Measurements from ENCODE around the gene SUPT3H. TPM values are rescaled to one million over a fixed set of nuclear protein-coding genes. Genes with fewer than 3 reads are reported as not detected.

Gene SUPT3H
- total and polyA plus RNA-seq, 9 donors: 10.3 to 23.1 (median 16.2) TPM

- 94 to 98% (median 95%) methylated on average over 2 of the region's 2 CpGs for WGBS, 3 donors
- Histone ChIP-seq H3K27me3 (no peaks in the 10 kb centered on the region), H3K4me1 (ENCODE audit: insufficient read depth) (no peaks in the 10 kb centered on the region), H3K27ac (no peak overlapping the region), H3K9me3 (no peaks in the 10 kb centered on the region), H3K36me3 (no peaks in the 10 kb centered on the region), H3K4me3 (no peak overlapping the region)
- TF ChIP-seq POLR2A (IDR thresholded peaks at IDR 0.05) (no peak), EP300 (IDR thresholded peaks at IDR 0.05) (no peak)
- TF ChIP-seq, protein P1, sequence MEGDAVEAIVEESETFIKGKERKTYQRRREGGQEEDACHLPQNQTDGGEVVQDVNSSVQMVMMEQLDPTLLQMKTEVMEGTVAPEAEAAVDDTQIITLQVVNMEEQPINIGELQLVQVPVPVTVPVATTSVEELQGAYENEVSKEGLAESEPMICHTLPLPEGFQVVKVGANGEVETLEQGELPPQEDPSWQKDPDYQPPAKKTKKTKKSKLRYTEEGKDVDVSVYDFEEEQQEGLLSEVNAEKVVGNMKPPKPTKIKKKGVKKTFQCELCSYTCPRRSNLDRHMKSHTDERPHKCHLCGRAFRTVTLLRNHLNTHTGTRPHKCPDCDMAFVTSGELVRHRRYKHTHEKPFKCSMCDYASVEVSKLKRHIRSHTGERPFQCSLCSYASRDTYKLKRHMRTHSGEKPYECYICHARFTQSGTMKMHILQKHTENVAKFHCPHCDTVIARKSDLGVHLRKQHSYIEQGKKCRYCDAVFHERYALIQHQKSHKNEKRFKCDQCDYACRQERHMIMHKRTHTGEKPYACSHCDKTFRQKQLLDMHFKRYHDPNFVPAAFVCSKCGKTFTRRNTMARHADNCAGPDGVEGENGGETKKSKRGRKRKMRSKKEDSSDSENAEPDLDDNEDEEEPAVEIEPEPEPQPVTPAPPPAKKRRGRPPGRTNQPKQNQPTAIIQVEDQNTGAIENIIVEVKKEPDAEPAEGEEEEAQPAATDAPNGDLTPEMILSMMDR (IDR thresholded peaks at IDR 0.05): no peak
- intact Hi-C loops (cut with DNase I): no loop called here
- no peak for DNase-seq
Observed at GRCh38 chr6:45127185-45127584, 250.5 kb downstream of the SUPT3H start.

GRCh38 chr6:45126033-45126432 lies 251.7 kb downstream of the SUPT3H start:
- H3K36me3 ChIP-seq: no peaks in the 10 kb centered on the region
- intact Hi-C loops (cut with DNase I): no loop called here
- no peak overlapping the region for H3K4me3 ChIP-seq
- H3K27me3 ChIP-seq: no peaks in the 10 kb centered on the region
- no peak for DNase-seq
- H3K9me3 ChIP-seq: no peaks in the 10 kb centered on the region
- H3K27ac ChIP-seq: no peak overlapping the region
- TF ChIP-seq, protein P1 (IDR thresholded peaks at IDR 0.05): no peak
- TF ChIP-seq EP300 (IDR thresholded peaks at IDR 0.05) (no peak), POLR2A (IDR thresholded peaks at IDR 0.05) (no peak)
- H3K4me1 ChIP-seq (ENCODE audit: insufficient read depth): no peaks in the 10 kb centered on the region

DNA sequence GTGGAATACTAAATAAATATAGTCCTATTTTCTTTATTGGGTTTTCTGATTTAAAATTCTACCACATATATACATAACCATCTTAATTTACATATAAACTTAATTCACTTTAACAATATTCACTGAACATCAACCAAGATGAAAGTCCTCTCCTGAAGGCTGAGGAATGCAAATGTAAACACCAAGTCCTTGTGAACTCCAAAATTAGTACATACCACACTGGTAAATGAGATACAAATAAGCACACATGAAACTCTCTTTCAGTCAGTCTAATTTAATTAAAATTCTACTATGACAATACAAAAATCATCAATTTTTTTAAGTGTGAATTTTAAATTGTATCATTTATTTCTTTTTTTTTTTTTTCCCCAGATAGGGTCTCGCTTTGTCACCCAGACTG lies 254.7 kb downstream of the SUPT3H start:
- no peak overlapping the region for H3K4me3 ChIP-seq
- no peak overlapping the region for H3K27ac ChIP-seq
- WGBS, 3 donors: 97 to 100% (median 100%) methylated on average over 1 of the region's 1 CpG
- TF ChIP-seq EP300 (IDR thresholded peaks at IDR 0.05): no peak
- TF ChIP-seq, protein P1 (IDR thresholded peaks at IDR 0.05): no peak
- TF ChIP-seq POLR2A (IDR thresholded peaks at IDR 0.05): no peak
- H3K9me3 ChIP-seq: no peaks in the 10 kb centered on the region
- intact Hi-C loops (cut with DNase I): no loop called here
- no peaks in the 10 kb centered on the region for H3K27me3 ChIP-seq
- no peaks in the 10 kb centered on the region for H3K36me3 ChIP-seq
- no peak for DNase-seq
- no peaks in the 10 kb centered on the region for H3K4me1 ChIP-seq (ENCODE audit: insufficient read depth)

GRCh38 chr6:45118754-45119153 lies 259.0 kb downstream of the SUPT3H start:
- H3K36me3 ChIP-seq: no peaks in the 10 kb centered on the region
- TF ChIP-seq, protein P1 (IDR thresholded peaks at IDR 0.05): no peak
- intact Hi-C loops (cut with DNase I): no loop called here
- H3K27ac ChIP-seq: no peak overlapping the region
- no peaks in the 10 kb centered on the region for H3K9me3 ChIP-seq
- no peak overlapping the region for H3K4me3 ChIP-seq
- H3K27me3 ChIP-seq: no peaks in the 10 kb centered on the region
- 80 to 86% (median 80%) methylated on average over 1 of the region's 1 CpG for WGBS, 3 donors
- DNase-seq: no peak
- H3K4me1 ChIP-seq (ENCODE audit: insufficient read depth): no peaks in the 10 kb centered on the region

Data from ovary (tissue), 9 donors.